Mesenchymal stem cell (in vitro differentiated cells and primary cell): ENCODE measurements around the gene PCDHB11.
A peak's percentile ranks its signal among the peaks of the same experiment; 100 is the strongest.
"Not testable (repeated sequence)": the region's sequence is repeated elsewhere in the genome, so short reads cannot be mapped to it uniquely, and the experiment has no call there.

Experiments
- DNase-seq: peaks from one replicate; pipeline ENCODE4 v3.0.0-alpha.2; 2013
- H2AFZ ChIP-seq: one replicate; pipeline ENCODE4 v1.6.1; 2013; ENCODE audit warnings: low read depth, mild to moderate bottlenecking, control low read depth, inconsistent platforms, low read length, moderate library complexity
- H2AK5ac ChIP-seq: 2 replicates; pipeline ENCODE4 v1.6.1; 2013; ENCODE audit warnings: low read length, moderate library complexity, mild to moderate bottlenecking, inconsistent platforms; ENCODE audit not compliant: severe bottlenecking
- H2BK120ac ChIP-seq: one replicate; pipeline ENCODE4 v1.6.1; 2013; ENCODE audit warnings: low read depth, mild to moderate bottlenecking, inconsistent platforms, low read length, moderate library complexity
- H2BK12ac ChIP-seq, 2 experiments: one replicate each; pipeline ENCODE4 v1.6.1; 2013; ENCODE audit warnings: inconsistent platforms in 2 of 2, low read length in 2 of 2, mild to moderate bottlenecking in 2 of 2, moderate library complexity in 2 of 2, control low read depth in 1 of 2
- H2BK15ac ChIP-seq: one replicate; pipeline ENCODE4 v1.6.1; 2013; ENCODE audit warnings: mild to moderate bottlenecking, low read depth, inconsistent platforms; ENCODE audit not compliant: poor library complexity, severe bottlenecking
- H2BK5ac ChIP-seq: 2 replicates; pipeline ENCODE4 v1.6.1; 2013; ENCODE audit warnings: low read depth, mild to moderate bottlenecking, low read length, control low read depth, inconsistent platforms; ENCODE audit not compliant: poor library complexity, severe bottlenecking
- H3K14ac ChIP-seq, 2 experiments: one replicate each; pipeline ENCODE4 v1.6.1; 2013; ENCODE audit warnings: inconsistent platforms in 2 of 2, low read length in 2 of 2, control low read depth in 1 of 2, mild to moderate bottlenecking in 1 of 2, moderate library complexity in 1 of 2
- H3K18ac ChIP-seq, 2 experiments: one replicate each; pipeline ENCODE4 v1.6.1; 2013; ENCODE audit warnings: inconsistent platforms in 2 of 2, low read length in 2 of 2, control low read depth in 1 of 2, low read depth in 1 of 2, mild to moderate bottlenecking in 1 of 2
- H3K23ac ChIP-seq, 2 experiments: one replicate each; pipeline ENCODE4 v1.6.1; 2013; ENCODE audit warnings: inconsistent platforms in 2 of 2, low read length in 2 of 2, mild to moderate bottlenecking in 2 of 2, moderate library complexity in 2 of 2, control low read depth in 1 of 2
- H3K27ac ChIP-seq: 2 replicates; pipeline ENCODE4 v1.5.1; 2013; ENCODE audit warnings: mild to moderate bottlenecking, moderate library complexity, low read length, control low read depth, inconsistent platforms; ENCODE audit not compliant: poor library complexity, severe bottlenecking
- H3K27me3 ChIP-seq, 2 experiments: 2 replicates each; pipeline versions ENCODE4 v1.6.1 to v1.7.0; 2013; ENCODE audit warnings: low read length in 2 of 2, mild to moderate bottlenecking in 2 of 2, moderate library complexity in 2 of 2, control low read depth in 1 of 2, inconsistent platforms in 1 of 2; ENCODE audit not compliant: control insufficient read depth in 1 of 2, insufficient read depth in 1 of 2
- H3K36me3 ChIP-seq, 2 experiments: 2 replicates each; pipeline versions ENCODE4 v1.6.1 to v1.7.0; 2013; ENCODE audit warnings: low read length in 2 of 2, control low read depth in 1 of 2, inconsistent platforms in 1 of 2, low read depth in 1 of 2, mild to moderate bottlenecking in 1 of 2; ENCODE audit not compliant: insufficient read depth in 2 of 2, control insufficient read depth in 1 of 2
- H3K4ac ChIP-seq, 2 experiments: one replicate each; pipeline ENCODE4 v1.6.1; 2013; ENCODE audit warnings: inconsistent platforms in 2 of 2, low read length in 2 of 2, mild to moderate bottlenecking in 2 of 2, moderate library complexity in 2 of 2, control low read depth in 1 of 2, low read depth in 1 of 2
- H3K4me1 ChIP-seq: 2 replicates; pipeline ENCODE4 v1.6.1; 2013; ENCODE audit warnings: low read depth, low read length, control low read depth; ENCODE audit not compliant: control insufficient read depth, insufficient read depth
- H3K4me2 ChIP-seq: 2 replicates; pipeline ENCODE4 v1.6.1; 2013; ENCODE audit warnings: low read length, mild to moderate bottlenecking, inconsistent platforms; ENCODE audit not compliant: poor library complexity, severe bottlenecking
- H3K4me3 ChIP-seq, 2 experiments: 2 replicates each; pipeline versions ENCODE4 v1.5.1 to v1.7.0; 2013; ENCODE audit warnings: low read length in 2 of 2, mild to moderate bottlenecking in 2 of 2, control low read depth in 1 of 2, low read depth in 1 of 2; ENCODE audit not compliant: insufficient read depth in 1 of 2
- H3K79me1 ChIP-seq: replicated peaks from 2 replicates; pipeline ENCODE4 v1.6.1; 2013; ENCODE audit warnings: mild to moderate bottlenecking, control low read depth, low read length, inconsistent platforms; ENCODE audit not compliant: poor library complexity, severe bottlenecking
- H3K9ac ChIP-seq: 2 replicates; pipeline ENCODE4 v1.7.0; 2013; ENCODE audit warnings: mild to moderate bottlenecking, low read length, moderate library complexity
- H3K9me3 ChIP-seq: 2 replicates; pipeline ENCODE4 v1.7.0; 2013; ENCODE audit warnings: mild to moderate bottlenecking, low read length; ENCODE audit not compliant: control insufficient read depth
- H4K8ac ChIP-seq: one replicate; pipeline ENCODE4 v1.6.1; 2013; ENCODE audit warnings: inconsistent platforms, mild to moderate bottlenecking, low read length, moderate library complexity
- H4K91ac ChIP-seq: one replicate; pipeline ENCODE4 v1.6.1; 2013; ENCODE audit warnings: mild to moderate bottlenecking, low read length, inconsistent platforms
- WGBS: methylation state at CpG from one replicate; pipeline ENCODE4 v1.1.7; 2013; ENCODE audit warnings: mixed read lengths; 5-methylcytosine and 5-hydroxymethylcytosine counted together

PCDHB11 gene

GRCh38 chr5:141245250-141245717 is 45.9 kb downstream of the PCDHB11 start, which contains the start of gene PCDHB15:
Gene PCDHB15, plus strand, starts transcription at chr5:141245395. Its CDS starts 184 bp downstream, at chr5:141245579.
- H2BK12ac ChIP-seq: no peak within 1 kb of the TSS
- H3K9ac ChIP-seq: no peak within 1 kb of the TSS
- no peaks in the 10 kb centered on the region for H3K27me3 ChIP-seq
- no peak within 1 kb of the TSS for H3K4ac ChIP-seq
- H3K4me2 ChIP-seq: no peak within 1 kb of the TSS
- peaks cover 95% of the 10 kb centered on the region for H3K9me3 ChIP-seq
- H4K8ac ChIP-seq: no peak within 1 kb of the TSS
- 39% methylated on average over 16 of the region's 16 CpGs for WGBS
- H2BK5ac ChIP-seq: no peak within 1 kb of the TSS
- H3K18ac ChIP-seq: no peak within 1 kb of the TSS
- no peak within 1 kb of the TSS for H3K27ac ChIP-seq
- H2BK15ac ChIP-seq: no peak within 1 kb of the TSS
- no peaks in the 10 kb centered on the region for H3K79me1 ChIP-seq
- H3K4me1 ChIP-seq: no peaks in the 10 kb centered on the region
- H3K23ac ChIP-seq: no peak within 1 kb of the TSS
- H3K36me3 ChIP-seq: peaks cover 0 to 9% of the 10 kb centered on the region in 2 experiments
- H2AK5ac ChIP-seq: no peak within 1 kb of the TSS
- peak within 1 kb of the TSS in 1 of 2 experiments; percentile 53 for H3K4me3 ChIP-seq
- H4K91ac ChIP-seq: no peak within 1 kb of the TSS
- no peak within 1 kb of the TSS for H2AFZ ChIP-seq
- no peak within 1 kb of the TSS for H3K14ac ChIP-seq
- H2BK120ac ChIP-seq: no peak within 1 kb of the TSS
- peak; percentile 4 for DNase-seq

GRCh38 chr5:141246971-141247370 is 47.5 kb downstream of the PCDHB11 start:
- not testable (repeated sequence) for H3K36me3 ChIP-seq, H3K18ac ChIP-seq, H3K14ac ChIP-seq, H2BK5ac ChIP-seq, H3K4me3 ChIP-seq, H2AK5ac ChIP-seq, H3K4me2 ChIP-seq, H4K91ac ChIP-seq, H3K23ac ChIP-seq, H2AFZ ChIP-seq, H4K8ac ChIP-seq, H2BK15ac ChIP-seq, H3K79me1 ChIP-seq, H3K4me1 ChIP-seq, H2BK12ac ChIP-seq, H2BK120ac ChIP-seq, H3K9ac ChIP-seq, H3K4ac ChIP-seq, H3K27me3 ChIP-seq, DNase-seq, H3K27ac ChIP-seq
- peaks cover 95% of the 10 kb centered on the region for H3K9me3 ChIP-seq
- 85% methylated on average over 8 of the region's 42 CpGs for WGBS

GRCh38 chr5:141247434-141247833 is 48.0 kb downstream of the PCDHB11 start:
- H2AFZ ChIP-seq, H3K27me3 ChIP-seq, H4K8ac ChIP-seq, H2BK15ac ChIP-seq, H3K23ac ChIP-seq, DNase-seq, H2BK120ac ChIP-seq, H2BK5ac ChIP-seq, H3K79me1 ChIP-seq, H3K4me1 ChIP-seq, H3K4ac ChIP-seq, H3K27ac ChIP-seq, H2BK12ac ChIP-seq, H3K9ac ChIP-seq, H4K91ac ChIP-seq, H2AK5ac ChIP-seq, H3K36me3 ChIP-seq, H3K4me2 ChIP-seq, H3K14ac ChIP-seq, H3K18ac ChIP-seq: not testable (repeated sequence)
- Histone ChIP-seq H3K4me3 (peak overlapping the region in 1 of 2 experiments; percentile 24), H3K9me3 (peaks cover 95% of the 10 kb centered on the region)
- 95% methylated on average over 33 of the region's 34 CpGs for WGBS

- no peak overlapping the region for H2AFZ ChIP-seq
- no peak overlapping the region for H3K4me2 ChIP-seq
- no peak overlapping the region for H3K27ac ChIP-seq
- no peak overlapping the region for H3K14ac ChIP-seq
- no peak overlapping the region for H2AK5ac ChIP-seq
- no peak overlapping the region for H3K23ac ChIP-seq
- H2BK120ac ChIP-seq: no peak overlapping the region
- H2BK15ac ChIP-seq: no peak overlapping the region
- no peak overlapping the region for H3K4ac ChIP-seq
- H4K8ac ChIP-seq: no peak overlapping the region
- no peaks in the 10 kb centered on the region for H3K4me1 ChIP-seq
- H2BK12ac ChIP-seq: no peak overlapping the region
- peaks cover 95% of the 10 kb centered on the region for H3K9me3 ChIP-seq
- DNase-seq: no peak
- H3K18ac ChIP-seq: no peak overlapping the region
- H3K4me3 ChIP-seq: no peak overlapping the region
- no peaks in the 10 kb centered on the region for H3K27me3 ChIP-seq
- no peak overlapping the region for H2BK5ac ChIP-seq
- peaks cover 0 to 5% of the 10 kb centered on the region in 2 experiments for H3K36me3 ChIP-seq
- no peaks in the 10 kb centered on the region for H3K79me1 ChIP-seq
- no peak overlapping the region for H3K9ac ChIP-seq
- no peak overlapping the region for H4K91ac ChIP-seq
Observed at GRCh38 chr5:141250576-141250975, 51.1 kb downstream of the PCDHB11 start.
